ENCODE measurements around the gene ERCC3.
"Not testable (repeated sequence)": the region's sequence is repeated elsewhere in the genome, so short reads cannot be mapped to it uniquely, and the experiment has no call there.

ERCC3 gene

GRCh38 chr2:127278959-127279358 lies 15.0 kb downstream of the ERCC3 start:
- DNase-seq (ENCODE audit: low spot score) = no peak

DNA sequence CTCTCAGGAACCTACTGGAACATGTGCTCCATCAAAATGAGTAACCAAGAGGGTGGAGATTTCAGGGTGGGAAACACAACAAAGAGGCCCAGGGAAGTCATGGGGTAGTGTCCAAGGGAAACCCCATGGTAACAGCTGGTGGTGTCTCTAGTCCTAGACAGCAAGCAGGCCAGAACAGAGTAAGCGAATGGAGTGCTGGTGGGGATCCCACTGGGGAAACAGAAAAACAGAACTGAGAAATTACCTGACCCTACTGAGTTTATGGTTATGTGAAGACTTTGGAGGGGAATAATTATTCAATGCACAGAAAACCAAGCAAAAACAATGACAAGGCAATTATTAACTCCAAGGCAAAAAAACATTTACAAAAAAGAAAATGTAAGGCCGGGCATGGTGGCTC lies 16.9 kb downstream of the ERCC3 start:
- DNase-seq (ENCODE audit: low spot score) = no peak

GRCh38 chr2:127275789-127276188 lies 18.2 kb downstream of the ERCC3 start:
- DNase-seq (ENCODE audit: low spot score) = no peak

DNA sequence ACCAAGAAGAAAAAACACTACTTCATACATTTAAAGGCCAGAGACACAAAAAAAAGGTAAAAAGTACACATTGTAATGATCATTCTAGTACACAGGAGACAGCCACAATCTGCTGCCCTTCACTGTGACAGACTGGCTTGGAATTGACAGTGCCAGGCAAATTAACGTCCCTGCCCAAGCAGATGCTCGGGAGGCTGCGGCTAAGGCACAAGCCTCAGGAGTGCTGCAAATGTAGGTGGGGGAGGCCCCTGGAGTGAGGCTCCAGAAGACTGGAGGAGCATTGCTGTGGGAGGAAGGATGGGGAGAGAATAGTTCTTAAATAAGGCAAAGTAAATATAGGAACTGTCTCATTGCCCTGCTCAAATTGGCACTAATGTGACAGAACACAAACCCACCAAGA lies 18.6 kb downstream of the ERCC3 start:
- DNase-seq (ENCODE audit: low spot score) = no peak

- DNase-seq (ENCODE audit: low spot score) = peak; percentile 13
Measured at GRCh38 chr2:127270663-127271062, 23.3 kb downstream of the ERCC3 start.

GRCh38 chr2:127261804-127262406 lies 32.0 kb downstream of the ERCC3 start:
- DNase-seq (ENCODE audit: low spot score) = no peak

DNA sequence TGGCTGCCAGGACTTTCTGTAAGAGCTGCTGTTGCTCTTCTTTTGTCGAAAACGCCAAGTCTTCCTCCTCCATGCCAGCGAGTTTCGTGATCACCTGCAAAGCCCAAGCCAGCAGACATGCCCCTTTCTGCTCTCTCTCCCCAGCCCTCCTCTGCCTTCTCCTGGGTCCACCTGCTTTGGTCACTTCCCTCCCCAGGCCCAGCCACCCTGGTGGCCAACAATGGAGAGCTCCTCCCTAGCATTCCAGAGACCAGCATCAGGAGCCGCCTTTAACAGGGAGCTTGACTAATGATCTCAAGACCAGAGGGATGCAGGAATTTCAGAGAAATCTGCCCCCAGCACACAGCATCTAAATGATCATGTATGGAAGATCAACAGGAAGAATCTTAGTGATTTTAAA lies 34.6 kb downstream of the ERCC3 start:
- DNase-seq (ENCODE audit: low spot score) = no peak

GRCh38 chr2:127256866-127257265 lies 37.1 kb downstream of the ERCC3 start:
- DNase-seq (ENCODE audit: low spot score) = no peak

- DNase-seq (ENCODE audit: low spot score) = no peak
Measured at GRCh38 chr2:127256381-127256780, 37.6 kb downstream of the ERCC3 start.

DNA sequence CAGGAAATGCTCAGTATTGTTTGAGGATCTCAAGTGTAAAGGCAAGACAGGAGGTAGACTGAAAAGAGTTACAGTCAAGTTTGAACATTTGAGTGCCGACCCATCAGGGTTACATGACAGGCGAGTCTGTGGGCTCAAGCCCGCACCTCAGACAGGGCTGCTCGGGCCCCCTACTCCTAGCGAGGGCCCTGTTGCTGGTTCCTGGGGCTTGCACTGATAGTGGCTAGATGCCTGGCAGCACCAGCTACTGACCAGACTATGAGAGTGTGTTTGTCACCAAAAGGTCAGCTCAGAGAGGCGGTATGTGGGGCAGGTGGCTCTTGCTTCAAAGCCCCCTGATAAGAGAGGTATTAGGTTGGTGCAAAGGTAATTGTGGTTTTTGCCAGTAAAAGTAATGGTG lies 38.2 kb downstream of the ERCC3 start:
- no peak for DNase-seq (ENCODE audit: low spot score)

- no peak for DNase-seq (ENCODE audit: low spot score)
Measured at GRCh38 chr2:127255146-127255545, 38.8 kb downstream of the ERCC3 start.

DNA sequence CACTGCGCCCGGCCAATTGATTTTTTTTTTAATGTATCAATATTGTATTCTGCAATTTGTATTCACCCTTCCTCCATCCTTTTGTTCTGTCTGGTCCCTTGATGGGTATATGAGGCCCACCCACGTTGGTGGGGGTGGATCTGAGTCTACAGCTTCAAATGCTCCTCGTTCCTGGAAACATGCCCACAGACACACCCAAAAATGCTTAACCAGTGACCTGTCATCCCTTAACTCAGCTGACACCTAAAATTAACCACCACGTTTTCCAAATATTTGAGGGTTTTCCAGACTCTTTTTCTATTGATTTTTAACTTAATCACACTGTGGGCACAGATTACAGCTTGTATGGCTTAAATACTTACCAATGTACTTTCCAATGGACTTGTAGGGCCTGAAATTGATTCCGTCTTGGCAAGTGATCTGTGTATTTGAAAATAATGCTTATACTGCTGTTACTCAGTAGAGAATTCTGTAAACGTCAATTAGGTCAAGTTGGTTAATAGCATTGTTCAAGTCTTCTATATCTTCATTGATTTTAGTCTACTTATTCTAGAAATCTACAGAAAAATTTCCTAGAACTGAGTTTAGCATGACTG lies 39.5 kb downstream of the ERCC3 start:
- no peak for DNase-seq (ENCODE audit: low spot score)

DNA sequence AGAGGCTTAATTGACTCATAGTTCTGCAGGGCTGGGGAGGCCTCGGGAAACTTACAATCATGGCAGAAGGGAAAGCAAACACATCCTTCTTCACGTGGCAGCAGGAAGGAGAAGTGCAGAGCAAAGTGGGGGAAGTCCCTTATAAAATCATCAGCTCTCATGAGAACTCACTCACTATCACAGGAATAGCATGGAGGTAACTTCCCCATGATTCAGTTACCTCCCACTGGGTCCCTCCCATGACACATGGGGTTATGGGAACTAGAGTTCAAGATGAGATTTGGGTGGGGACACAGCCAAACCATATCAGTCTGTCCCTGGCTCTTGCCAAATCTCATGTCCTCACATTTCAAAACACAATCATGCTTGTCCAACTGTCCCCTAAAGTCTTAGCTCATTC lies 52.8 kb downstream of the ERCC3 start:
- not testable (repeated sequence) for DNase-seq (ENCODE audit: low spot score)

DNA sequence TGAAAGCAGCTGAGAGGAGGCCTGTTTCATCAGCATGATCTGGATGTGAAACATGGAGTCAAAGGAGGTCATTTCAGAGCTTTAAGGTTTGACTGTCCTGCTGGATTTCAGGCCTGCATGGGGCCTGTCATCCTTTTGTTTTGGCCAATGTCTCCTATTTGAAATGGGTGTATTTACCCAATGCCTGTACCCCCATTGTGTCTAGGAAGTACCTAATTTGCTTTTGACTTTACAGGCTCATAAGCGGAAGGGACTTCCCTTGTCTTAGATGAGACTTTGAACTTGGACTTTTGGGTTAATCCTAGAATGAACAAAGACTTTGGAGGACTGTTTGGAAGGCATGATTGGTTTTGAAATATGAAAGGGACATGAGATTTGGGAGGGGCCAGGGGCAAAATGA lies 54.5 kb downstream of the ERCC3 start:
- no peak for DNase-seq (ENCODE audit: low spot score)

DNA sequence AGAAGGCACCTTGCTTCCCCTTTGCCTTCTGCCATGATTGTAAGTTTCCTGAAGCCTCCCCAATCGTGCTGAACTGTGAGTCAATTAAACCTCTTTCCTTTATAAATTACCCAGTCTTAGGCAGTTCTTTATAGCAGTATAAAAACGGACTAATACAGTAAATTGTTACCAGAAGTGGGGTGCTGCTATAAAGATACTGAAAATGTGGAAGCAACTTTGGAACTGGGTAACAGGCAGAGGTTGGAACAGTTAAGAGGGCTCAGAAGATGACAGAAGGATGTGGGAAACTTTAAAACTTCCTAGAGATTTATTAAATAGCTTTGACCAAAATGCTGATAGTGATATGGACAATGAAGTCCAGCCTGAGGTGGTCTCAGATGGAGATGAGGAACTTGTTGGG lies 56.2 kb downstream of the ERCC3 start:
- not testable (repeated sequence) for DNase-seq (ENCODE audit: low spot score)

- DNase-seq (ENCODE audit: low spot score) = no peak
Measured at GRCh38 chr2:127235082-127235702, 58.8 kb downstream of the ERCC3 start.

- no peak for DNase-seq (ENCODE audit: low spot score)
Measured at GRCh38 chr2:127233710-127234109, 60.2 kb downstream of the ERCC3 start.

DNA sequence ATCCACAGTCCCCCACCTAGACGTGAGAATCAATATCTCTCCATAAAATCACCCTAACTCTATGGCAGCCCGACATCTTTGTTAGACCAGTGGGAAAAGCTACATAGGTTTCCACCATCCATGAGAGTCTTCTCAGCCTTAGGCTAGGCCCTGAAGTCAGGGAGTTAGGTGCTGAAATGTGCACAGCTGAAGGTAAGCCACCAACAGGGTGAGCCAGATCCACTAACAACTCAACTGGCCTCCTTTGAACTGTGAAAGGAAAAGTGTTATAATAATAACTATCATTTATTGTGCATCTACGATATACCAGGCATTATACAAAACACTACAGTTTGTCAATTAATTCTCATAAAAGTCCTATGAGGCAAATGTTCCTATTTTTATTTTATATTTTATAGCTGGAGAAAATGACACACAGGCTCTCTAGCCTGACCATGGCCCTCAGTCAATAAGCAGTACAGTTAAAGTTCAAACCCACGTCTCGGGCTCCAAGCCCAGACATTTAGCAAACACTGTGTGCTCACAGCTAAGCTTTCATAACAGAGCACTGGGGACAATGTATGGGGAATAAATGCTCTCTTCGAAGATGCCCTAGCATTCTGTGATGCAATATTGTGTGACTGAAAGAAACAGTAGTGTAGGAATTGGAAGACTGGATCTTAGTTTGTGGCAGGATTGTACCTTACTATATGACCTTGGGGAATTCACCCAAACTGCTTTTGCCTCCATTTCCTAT lies 62.6 kb downstream of the ERCC3 start:
- DNase-seq (ENCODE audit: low spot score) = no peak

DNA sequence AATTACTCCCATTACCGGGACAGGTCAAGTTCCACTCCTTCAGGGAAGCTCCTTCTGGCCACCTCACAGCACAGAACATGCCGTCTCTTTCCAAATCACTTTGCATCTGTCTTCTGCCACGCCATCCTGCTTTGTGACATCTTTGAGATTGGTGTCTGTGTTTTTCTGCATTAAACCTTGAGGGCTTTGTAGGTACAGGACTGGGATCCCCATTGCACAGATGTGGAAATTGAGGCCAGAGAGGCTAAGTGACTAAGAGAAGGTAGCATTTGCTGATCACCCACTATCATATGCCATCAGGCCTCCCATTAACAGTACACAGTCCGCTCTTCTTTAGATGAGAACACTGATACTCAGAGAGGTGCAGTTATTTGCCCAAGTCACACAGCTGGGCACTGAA lies 64.4 kb downstream of the ERCC3 start:
- no peak for DNase-seq (ENCODE audit: low spot score)

GRCh38 chr2:127228102-127228501 lies 65.8 kb downstream of the ERCC3 start:
- DNase-seq (ENCODE audit: low spot score) = no peak

- not testable (repeated sequence) for DNase-seq (ENCODE audit: low spot score)
Measured at GRCh38 chr2:127227264-127227660, 66.7 kb downstream of the ERCC3 start.

DNA sequence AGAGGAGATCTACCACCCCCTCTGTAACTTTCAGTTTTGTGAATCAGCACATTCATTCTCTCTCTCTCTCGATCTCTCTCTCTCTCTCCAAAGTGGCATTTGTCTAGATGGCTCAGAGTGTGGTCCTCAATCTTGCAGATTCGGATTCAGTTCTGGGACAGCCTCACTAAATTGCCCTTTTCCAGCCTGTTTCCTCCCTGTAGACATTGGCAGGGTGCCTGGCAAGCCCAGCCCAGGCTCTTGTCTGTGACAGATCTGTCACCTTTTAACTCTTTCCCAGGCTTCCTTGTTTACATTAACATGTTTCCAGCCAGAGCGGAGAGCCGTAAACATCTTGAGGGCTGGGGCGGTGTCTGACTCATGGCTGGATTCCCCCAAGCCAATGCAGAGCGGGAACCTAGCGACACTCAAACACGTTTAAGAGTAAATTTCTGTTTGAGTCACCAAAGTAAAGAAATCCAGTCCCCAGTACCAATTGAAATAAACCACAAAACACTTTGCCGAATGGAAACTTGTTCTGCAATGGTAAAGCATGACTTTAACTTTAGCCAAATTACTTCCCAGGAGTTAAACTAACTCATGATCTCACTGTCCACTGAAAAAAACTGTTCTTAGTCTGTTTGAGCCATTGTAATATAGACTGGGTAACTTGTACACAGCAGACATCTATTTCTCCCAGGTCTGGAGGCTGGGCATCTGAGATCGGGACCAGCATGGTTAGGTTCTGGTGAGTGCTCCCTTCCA lies 67.3 kb downstream of the ERCC3 start:
- DNase-seq (ENCODE audit: low spot score) = no peak

Data from NAMALWA (cell line).